Activated gamma-delta T cell treated with anti-CD3 and anti-CD28 coated beads, Interleukin-2, amount 50 U/mL, for 16 hours (primary cell): ENCODE results near the gene PAOX.

Experiments
- DNase-seq: peaks from one replicate; pipeline ENCODE4 v3.0.0-alpha.2; 2020; ENCODE audit warnings: low read depth

The PAOX gene

GRCh38 chr10:133350283-133350949 is 28.6 kb upstream of the PAOX start:
- no peak for DNase-seq

GRCh38 chr10:133350950-133351329 is 28.1 kb upstream of the PAOX start:
- DNase-seq: no peak

- DNase-seq: no peak
Measured at GRCh38 chr10:133351408-133352318, 27.4 kb upstream of the PAOX start.

- no peak for DNase-seq
Measured at GRCh38 chr10:133353202-133353959, 25.7 kb upstream of the PAOX start.

- DNase-seq: no peak
Measured at GRCh38 chr10:133353988-133354605, 25.0 kb upstream of the PAOX start.

- DNase-seq: no peak
Measured at GRCh38 chr10:133354672-133355240, 24.3 kb upstream of the PAOX start.

GRCh38 chr10:133355266-133355665 is 23.8 kb upstream of the PAOX start:
- DNase-seq: no peak

GRCh38 chr10:133355991-133356390 is 23.1 kb upstream of the PAOX start:
- no peak for DNase-seq

- DNase-seq: no peak
Measured at GRCh38 chr10:133356549-133357284, 22.3 kb upstream of the PAOX start.

- peak; percentile 48 for DNase-seq
Measured at GRCh38 chr10:133357285-133358161, 21.5 kb upstream of the PAOX start, which contains the start of gene FUOM. FUOM (minus strand) TSS chr10:133358019; CDS start chr10:133358007, 12 bp downstream.

GRCh38 chr10:133358162-133358924 is 20.7 kb upstream of the PAOX start:
- DNase-seq: no peak

- no peak for DNase-seq
Measured at GRCh38 chr10:133358925-133359310, 20.1 kb upstream of the PAOX start.

- no peak for DNase-seq
Measured at GRCh38 chr10:133359554-133359971, 19.5 kb upstream of the PAOX start.

- no peak for DNase-seq
Measured at GRCh38 chr10:133359972-133360610, 19.0 kb upstream of the PAOX start.

- no peak for DNase-seq
Measured at GRCh38 chr10:133361227-133361626, 17.8 kb upstream of the PAOX start.

GRCh38 chr10:133361773-133362441 is 17.2 kb upstream of the PAOX start:
- DNase-seq: no peak

- DNase-seq: no peak
Measured at GRCh38 chr10:133362846-133363245, 16.2 kb upstream of the PAOX start.
